GM23338 (cell line): ENCODE results near the gene ZRANB2. TPM values are rescaled to one million over a fixed set of nuclear protein-coding genes. Genes with fewer than 3 reads are reported as not detected.

Experiments
- ATAC-seq: fragments of 200-7000 bp; cut with Tn5 transposase; 3 replicates; pipeline ENCODE4 v1.9.1; 2020
- DNase-seq: peaks from one replicate; pipeline ENCODE4 v3.0.0-alpha.2; 2015; ENCODE audit warnings: low spot score
- H2AFZ ChIP-seq: fragments of 200-600 bp; sonication (generic); 2 replicates; pipeline ENCODE4 v1.8.0; 2016; ENCODE audit warnings: antibody characterized with exemption, mild to moderate bottlenecking, moderate library complexity
- H3F3A ChIP-seq: fragments of 200-600 bp; sonication (generic); replicated peaks from 2 replicates; pipeline ENCODE4 v1.8.0; 2017; ENCODE audit warnings: antibody characterized with exemption, mixed run types, low read depth
- H3K27ac ChIP-seq: fragments of 200-600 bp; sonication (generic); 2 replicates; pipeline ENCODE4 v1.6.1; 2016; ENCODE audit warnings: low read depth
- H3K27me3 ChIP-seq: fragments of 200-600 bp; sonication (generic); 2 replicates; pipeline ENCODE4 v1.8.0; 2016; ENCODE audit warnings: mild to moderate bottlenecking, mixed run types, moderate library complexity; ENCODE audit not compliant: insufficient read depth
- H3K36me3 ChIP-seq: fragments of 200-600 bp; sonication (generic); 2 replicates; pipeline ENCODE4 v1.8.0; 2016; ENCODE audit warnings: mild to moderate bottlenecking; ENCODE audit not compliant: insufficient read depth
- H3K4me1 ChIP-seq: fragments of 200-600 bp; sonication (generic); 2 replicates; pipeline ENCODE4 v1.8.0; 2016; ENCODE audit warnings: mild to moderate bottlenecking, moderate library complexity; ENCODE audit not compliant: insufficient read depth
- H3K4me2 ChIP-seq: fragments of 200-600 bp; sonication (generic); 2 replicates; pipeline ENCODE4 v1.7.1; 2017; ENCODE audit warnings: mixed run types
- H3K4me3 ChIP-seq: fragments of 200-600 bp; sonication (generic); 2 replicates; pipeline ENCODE4 v1.6.1; 2016; ENCODE audit warnings: mixed run types
- H3K79me2 ChIP-seq: fragments of 200-600 bp; sonication (generic); replicated peaks from 2 replicates; pipeline ENCODE4 v1.8.0; 2017; ENCODE audit warnings: mild to moderate bottlenecking; ENCODE audit not compliant: insufficient read depth
- H3K9me2 ChIP-seq: fragments of 200-600 bp; sonication (generic); 2 replicates; pipeline ENCODE4 v1.8.0; 2017; ENCODE audit not compliant: insufficient read depth
- H4K20me1 ChIP-seq: fragments of 200-600 bp; sonication (generic); replicated peaks from 2 replicates; pipeline ENCODE4 v1.8.0; 2017; ENCODE audit warnings: mild to moderate bottlenecking; ENCODE audit not compliant: insufficient read depth
- H3K27ac Mint-ChIP-seq: 2 replicates; pipeline ENCODE4 v1.8.0; 2020; ENCODE audit warnings: inconsistent platforms, mild to moderate bottlenecking, moderate library complexity, mixed read lengths
- H3K27me3 Mint-ChIP-seq: 3 replicates; pipeline ENCODE4 v1.8.0; 2022; ENCODE audit warnings: low read depth, mild to moderate bottlenecking, moderate library complexity, mixed read lengths, inconsistent platforms; ENCODE audit not compliant: insufficient read depth, poor library complexity
- H3K36me3 Mint-ChIP-seq: 3 replicates; pipeline ENCODE4 v1.8.0; 2021; ENCODE audit warnings: low read depth, mild to moderate bottlenecking, inconsistent platforms, moderate library complexity, mixed read lengths
- H3K4me1 Mint-ChIP-seq: 3 replicates; pipeline ENCODE4 v1.8.0; 2020; ENCODE audit warnings: mild to moderate bottlenecking, inconsistent platforms, mixed read lengths
- H3K4me3 Mint-ChIP-seq: 3 replicates; pipeline ENCODE4 v1.8.0; 2021; ENCODE audit warnings: moderate library complexity, mild to moderate bottlenecking, inconsistent platforms, mixed read lengths
- H3K9me3 Mint-ChIP-seq: 3 replicates; pipeline ENCODE4 v1.8.0; 2020; ENCODE audit warnings: moderate library complexity, mild to moderate bottlenecking, inconsistent platforms, mixed read lengths
- CREB1 ChIP-seq: fragments of 250-450 bp; sonication (Bioruptor Pico); IDR thresholded peaks from 2 replicates; pipeline ENCODE4 v1.5.0; 2020; ENCODE audit warnings: low read depth, mild to moderate bottlenecking, moderate library complexity
- CTCF ChIP-seq, 2 experiments: fragments of 200-600 bp in 1 of 2; sonication (generic) in 1 of 2; conservative IDR thresholded peaks; 2 replicates each; pipeline versions ENCODE4 v1.5.1 to v1.6.1; 2016 to 2017; ENCODE audit warnings: antibody characterized with exemption in 2 of 2, low read depth in 2 of 2, mild to moderate bottlenecking in 2 of 2, moderate library complexity in 1 of 2
- ETS1 ChIP-seq: IDR thresholded peaks from 2 replicates; pipeline ENCODE4 v1.6.1; 2016; ENCODE audit warnings: antibody characterized with exemption
- EZH2 ChIP-seq: fragments of 200-600 bp; sonication (generic); IDR thresholded peaks from one replicate; pipeline ENCODE4 v1.8.0; 2017; ENCODE audit warnings: antibody characterized with exemption, mild to moderate bottlenecking, low read depth; ENCODE audit not compliant: unreplicated experiment
- EZH2phosphoT487 ChIP-seq: fragments of 200-600 bp; sonication (generic); IDR thresholded peaks from one replicate; pipeline ENCODE4 v1.8.1; 2018; ENCODE audit warnings: antibody characterized with exemption; ENCODE audit not compliant: unreplicated experiment
- JUNB ChIP-seq: IDR thresholded peaks from one replicate; pipeline ENCODE4 v1.6.1; 2016; ENCODE audit warnings: antibody characterized with exemption; ENCODE audit not compliant: unreplicated experiment
- NANOG ChIP-seq: IDR thresholded peaks from 2 replicates; pipeline ENCODE4 v1.6.1; 2016; ENCODE audit warnings: antibody characterized with exemption, borderline replicate concordance
- POLR2AphosphoS5 ChIP-seq: IDR thresholded peaks from 2 replicates; pipeline ENCODE4 v1.6.1; 2016; ENCODE audit warnings: antibody characterized with exemption, low read depth
- STAT1 ChIP-seq: IDR thresholded peaks from one replicate; pipeline ENCODE4 v1.6.1; 2016; ENCODE audit warnings: antibody characterized with exemption; ENCODE audit not compliant: unreplicated experiment
- ZNF114 ChIP-seq: fragments of 250-450 bp; sonication (Bioruptor Pico); IDR thresholded peaks from 2 replicates; pipeline ENCODE4 v1.5.0; 2020; ENCODE audit warnings: mild to moderate bottlenecking, moderate library complexity
- ZNF331 ChIP-seq: fragments of 250-450 bp; sonication (Bioruptor Pico); IDR thresholded peaks from 2 replicates; pipeline ENCODE4 v1.5.0; 2020; ENCODE audit warnings: low read depth, mild to moderate bottlenecking, moderate library complexity
- polyA plus RNA-seq: library from polyadenylated mRNA; unstranded; fragments of >200 nt; fragmentation: Nextera tagmentation; extraction: Ambion mirVana; gene quantifications from 2 replicates; pipeline ENCODE4 v1.2.1, GENCODE V29; 2016
- total RNA-seq: library from RNA; depleted of rRNA; stranded (reverse); fragments of >200 nt; shearing (Covaris generic); gene quantifications from 2 replicates; pipeline ENCODE4 v1.2.3, GENCODE V29; 2014
- TF ChIP-seq, protein P1 (sequence below): fragments of 250-450 bp; sonication (Bioruptor Pico); IDR thresholded peaks from 2 replicates; pipeline ENCODE4 v1.5.0; 2020; ENCODE audit warnings: mild to moderate bottlenecking, moderate library complexity
- TF ChIP-seq, protein P2 (sequence below): IDR thresholded peaks from one replicate; pipeline ENCODE4 v1.6.1; 2018; ENCODE audit warnings: antibody characterized with exemption; ENCODE audit not compliant: unreplicated experiment

The ZRANB2 gene
- total and polyA plus RNA-seq, 2 experiments from 2014 or later, result 84.9 to 170 TPM

- Mint-ChIP-seq H3K9me3 (no peaks in the 10 kb centered on the region), H3K4me1 (peaks cover 6% of the 10 kb centered on the region; the same call in 2 of the 3 replicates), H3K27ac (no peak overlapping the region), H3K36me3 (peaks cover 79% of the 10 kb centered on the region), H3K4me3 (no peak overlapping the region), H3K27me3 (no peaks in the 10 kb centered on the region)
- Histone ChIP-seq H3K4me2 (no peak overlapping the region), H3K4me3 (no peak overlapping the region), H3K79me2 (peaks cover 70% of the 10 kb centered on the region), H3K4me1 (0 out of 2 replicates have a peak, but pooled peaks cover 7% of the 10 kb centered on the region), H4K20me1 (peaks cover 7% of the 10 kb centered on the region; the same call in 1 of the 2 replicates), H3F3A (no peaks in the 10 kb centered on the region), H3K9me2 (no peaks in the 10 kb centered on the region), H2AFZ (no peak overlapping the region), H3K36me3 (peaks cover 77% of the 10 kb centered on the region), H3K27ac (no peak overlapping the region), H3K27me3 (no peaks in the 10 kb centered on the region)
- ATAC-seq (no peak), DNase-seq (no peak)
- TF ChIP-seq POLR2AphosphoS5, result no peak
- no peak for TF ChIP-seq STAT1
- no peak for TF ChIP-seq CTCF (conservative IDR thresholded peaks at IDR 0.05; ENCODE audit: low read depth in 2 of 2)
- TF ChIP-seq EZH2phosphoT487, result no peak
- no peak for TF ChIP-seq ZNF114 (CRISPR knock-in tag)
- TF ChIP-seq NANOG, result no peak
- TF ChIP-seq, protein P1, sequence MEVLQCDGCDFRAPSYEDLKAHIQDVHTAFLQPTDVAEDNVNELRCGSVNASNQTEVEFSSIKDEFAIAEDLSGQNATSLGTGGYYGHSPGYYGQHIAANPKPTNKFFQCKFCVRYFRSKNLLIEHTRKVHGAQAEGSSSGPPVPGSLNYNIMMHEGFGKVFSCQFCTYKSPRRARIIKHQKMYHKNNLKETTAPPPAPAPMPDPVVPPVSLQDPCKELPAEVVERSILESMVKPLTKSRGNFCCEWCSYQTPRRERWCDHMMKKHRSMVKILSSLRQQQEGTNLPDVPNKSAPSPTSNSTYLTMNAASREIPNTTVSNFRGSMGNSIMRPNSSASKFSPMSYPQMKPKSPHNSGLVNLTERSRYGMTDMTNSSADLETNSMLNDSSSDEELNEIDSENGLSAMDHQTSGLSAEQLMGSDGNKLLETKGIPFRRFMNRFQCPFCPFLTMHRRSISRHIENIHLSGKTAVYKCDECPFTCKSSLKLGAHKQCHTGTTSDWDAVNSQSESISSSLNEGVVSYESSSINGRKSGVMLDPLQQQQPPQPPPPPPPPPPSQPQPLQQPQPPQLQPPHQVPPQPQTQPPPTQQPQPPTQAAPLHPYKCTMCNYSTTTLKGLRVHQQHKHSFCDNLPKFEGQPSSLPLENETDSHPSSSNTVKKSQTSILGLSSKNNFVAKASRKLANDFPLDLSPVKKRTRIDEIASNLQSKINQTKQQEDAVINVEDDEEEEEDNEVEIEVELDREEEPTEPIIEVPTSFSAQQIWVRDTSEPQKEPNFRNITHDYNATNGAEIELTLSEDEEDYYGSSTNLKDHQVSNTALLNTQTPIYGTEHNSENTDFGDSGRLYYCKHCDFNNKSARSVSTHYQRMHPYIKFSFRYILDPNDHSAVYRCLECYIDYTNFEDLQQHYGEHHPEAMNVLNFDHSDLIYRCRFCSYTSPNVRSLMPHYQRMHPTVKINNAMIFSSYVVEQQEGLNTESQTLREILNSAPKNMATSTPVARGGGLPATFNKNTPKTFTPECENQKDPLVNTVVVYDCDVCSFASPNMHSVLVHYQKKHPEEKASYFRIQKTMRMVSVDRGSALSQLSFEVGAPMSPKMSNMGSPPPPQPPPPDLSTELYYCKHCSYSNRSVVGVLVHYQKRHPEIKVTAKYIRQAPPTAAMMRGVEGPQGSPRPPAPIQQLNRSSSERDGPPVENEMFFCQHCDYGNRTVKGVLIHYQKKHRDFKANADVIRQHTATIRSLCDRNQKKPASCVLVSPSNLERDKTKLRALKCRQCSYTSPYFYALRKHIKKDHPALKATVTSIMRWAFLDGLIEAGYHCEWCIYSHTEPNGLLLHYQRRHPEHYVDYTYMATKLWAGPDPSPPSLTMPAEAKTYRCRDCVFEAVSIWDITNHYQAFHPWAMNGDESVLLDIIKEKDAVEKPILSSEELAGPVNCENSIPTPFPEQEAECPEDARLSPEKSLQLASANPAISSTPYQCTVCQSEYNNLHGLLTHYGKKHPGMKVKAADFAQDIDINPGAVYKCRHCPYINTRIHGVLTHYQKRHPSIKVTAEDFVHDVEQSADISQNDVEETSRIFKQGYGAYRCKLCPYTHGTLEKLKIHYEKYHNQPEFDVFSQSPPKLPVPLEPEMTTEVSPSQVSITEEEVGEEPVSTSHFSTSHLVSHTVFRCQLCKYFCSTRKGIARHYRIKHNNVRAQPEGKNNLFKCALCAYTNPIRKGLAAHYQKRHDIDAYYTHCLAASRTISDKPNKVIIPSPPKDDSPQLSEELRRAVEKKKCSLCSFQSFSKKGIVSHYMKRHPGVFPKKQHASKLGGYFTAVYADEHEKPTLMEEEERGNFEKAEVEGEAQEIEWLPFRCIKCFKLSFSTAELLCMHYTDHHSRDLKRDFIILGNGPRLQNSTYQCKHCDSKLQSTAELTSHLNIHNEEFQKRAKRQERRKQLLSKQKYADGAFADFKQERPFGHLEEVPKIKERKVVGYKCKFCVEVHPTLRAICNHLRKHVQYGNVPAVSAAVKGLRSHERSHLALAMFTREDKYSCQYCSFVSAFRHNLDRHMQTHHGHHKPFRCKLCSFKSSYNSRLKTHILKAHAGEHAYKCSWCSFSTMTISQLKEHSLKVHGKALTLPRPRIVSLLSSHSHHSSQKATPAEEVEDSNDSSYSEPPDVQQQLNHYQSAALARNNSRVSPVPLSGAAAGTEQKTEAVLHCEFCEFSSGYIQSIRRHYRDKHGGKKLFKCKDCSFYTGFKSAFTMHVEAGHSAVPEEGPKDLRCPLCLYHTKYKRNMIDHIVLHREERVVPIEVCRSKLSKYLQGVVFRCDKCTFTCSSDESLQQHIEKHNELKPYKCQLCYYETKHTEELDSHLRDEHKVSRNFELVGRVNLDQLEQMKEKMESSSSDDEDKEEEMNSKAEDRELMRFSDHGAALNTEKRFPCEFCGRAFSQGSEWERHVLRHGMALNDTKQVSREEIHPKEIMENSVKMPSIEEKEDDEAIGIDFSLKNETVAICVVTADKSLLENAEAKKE (CRISPR knock-in tag), result no peak
- no peak for TF ChIP-seq ZNF331 (CRISPR knock-in tag)
- TF ChIP-seq ETS1, result no peak
- TF ChIP-seq EZH2, result no peak
- TF ChIP-seq, protein P2, sequence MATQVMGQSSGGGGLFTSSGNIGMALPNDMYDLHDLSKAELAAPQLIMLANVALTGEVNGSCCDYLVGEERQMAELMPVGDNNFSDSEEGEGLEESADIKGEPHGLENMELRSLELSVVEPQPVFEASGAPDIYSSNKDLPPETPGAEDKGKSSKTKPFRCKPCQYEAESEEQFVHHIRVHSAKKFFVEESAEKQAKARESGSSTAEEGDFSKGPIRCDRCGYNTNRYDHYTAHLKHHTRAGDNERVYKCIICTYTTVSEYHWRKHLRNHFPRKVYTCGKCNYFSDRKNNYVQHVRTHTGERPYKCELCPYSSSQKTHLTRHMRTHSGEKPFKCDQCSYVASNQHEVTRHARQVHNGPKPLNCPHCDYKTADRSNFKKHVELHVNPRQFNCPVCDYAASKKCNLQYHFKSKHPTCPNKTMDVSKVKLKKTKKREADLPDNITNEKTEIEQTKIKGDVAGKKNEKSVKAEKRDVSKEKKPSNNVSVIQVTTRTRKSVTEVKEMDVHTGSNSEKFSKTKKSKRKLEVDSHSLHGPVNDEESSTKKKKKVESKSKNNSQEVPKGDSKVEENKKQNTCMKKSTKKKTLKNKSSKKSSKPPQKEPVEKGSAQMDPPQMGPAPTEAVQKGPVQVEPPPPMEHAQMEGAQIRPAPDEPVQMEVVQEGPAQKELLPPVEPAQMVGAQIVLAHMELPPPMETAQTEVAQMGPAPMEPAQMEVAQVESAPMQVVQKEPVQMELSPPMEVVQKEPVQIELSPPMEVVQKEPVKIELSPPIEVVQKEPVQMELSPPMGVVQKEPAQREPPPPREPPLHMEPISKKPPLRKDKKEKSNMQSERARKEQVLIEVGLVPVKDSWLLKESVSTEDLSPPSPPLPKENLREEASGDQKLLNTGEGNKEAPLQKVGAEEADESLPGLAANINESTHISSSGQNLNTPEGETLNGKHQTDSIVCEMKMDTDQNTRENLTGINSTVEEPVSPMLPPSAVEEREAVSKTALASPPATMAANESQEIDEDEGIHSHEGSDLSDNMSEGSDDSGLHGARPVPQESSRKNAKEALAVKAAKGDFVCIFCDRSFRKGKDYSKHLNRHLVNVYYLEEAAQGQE, result no peak
- TF ChIP-seq JUNB, result no peak
- TF ChIP-seq CREB1 (CRISPR knock-in tag), result no peak
These were observed 6.2 kb downstream of the ZRANB2 start for GRCh38 chr1:71074681-71075080.
